ENCODE results near the gene DEFB131A. TPM values are rescaled to one million over a fixed set of nuclear protein-coding genes. Genes with fewer than 3 reads are reported as not detected.

The DEFB131A gene

Small RNA genes within 50 kb of the gene (small RNA-seq; reads per million reads assigned to genes)
- not detected for gene RNA5SP153 (ENCODE audit: insufficient read depth)

All from neuronal stem cell (in vitro differentiated cells).